ENCODE results near the gene KRT38. TPM values are rescaled to one million over a fixed set of nuclear protein-coding genes. Genes with fewer than 3 reads are reported as not detected.

KRT38 gene
- total and polyA plus RNA-seq, 4 donors = not detected

DNA sequence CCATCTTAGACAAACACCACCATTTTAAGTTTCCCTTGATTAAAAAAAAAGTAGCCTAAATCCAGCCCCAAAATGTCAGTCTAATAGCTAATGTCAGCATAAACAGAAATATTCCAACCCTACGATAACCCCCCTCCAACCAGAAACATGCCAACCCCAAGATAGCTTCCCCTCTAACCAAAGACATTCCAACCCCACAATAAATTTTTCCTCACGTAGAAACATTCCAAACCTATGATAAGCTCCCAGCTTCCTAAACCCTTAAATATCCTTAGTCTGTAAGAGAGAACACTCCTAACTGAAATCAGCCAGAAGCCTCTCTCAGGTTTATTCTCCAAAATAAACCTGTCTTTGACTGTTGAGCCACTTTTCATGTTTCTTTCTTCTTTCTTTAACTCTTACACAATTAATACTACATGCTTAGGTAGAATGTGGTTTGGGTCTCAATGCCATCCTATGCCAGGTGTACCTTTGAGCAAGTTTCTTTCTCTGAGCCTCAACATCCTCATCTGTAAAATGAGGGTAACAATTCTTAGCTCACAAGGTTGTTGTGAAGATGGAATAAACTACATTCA lies 10.5 kb upstream of the KRT38 start:
- Histone ChIP-seq H3K27me3 (ENCODE audit: control insufficient read depth in 4 of 4, insufficient read depth in 4 of 4, low read length in 3 of 4) (no peaks in the 10 kb centered on the region), H3K9ac (ENCODE audit: low read depth in 1 of 2, low read length in 2 of 2) (no peak overlapping the region), H3K4me1 (ENCODE audit: control insufficient read depth in 4 of 4, insufficient read depth in 4 of 4, low read length in 3 of 4) (no peaks in the 10 kb centered on the region), H3K36me3 (ENCODE audit: control insufficient read depth in 4 of 4, insufficient read depth in 3 of 4, low read depth in 1 of 4, low read length in 3 of 4) (no peaks in the 10 kb centered on the region), H3K27ac (ENCODE audit: low read depth in 1 of 2, low read length in 2 of 2) (no peak overlapping the region), H3K4me3 (ENCODE audit: low read depth in 1 of 3, low read length in 3 of 3) (no peak overlapping the region), H3K9me3 (ENCODE audit: control insufficient read depth in 4 of 4, low read length in 3 of 4) (no peaks in the 10 kb centered on the region)
- DNase-seq (ENCODE audit: low spot score) = no peak
- TF ChIP-seq TAF1 (conservative IDR thresholded peaks at IDR 0.05) (no peak), NR2F2 (IDR thresholded peaks at IDR 0.05) (no peak), SP1 (IDR thresholded peaks at IDR 0.05) (no peak), FOXA1 (IDR thresholded peaks at IDR 0.05) (no peak), EGR1 (IDR thresholded peaks at IDR 0.05; ENCODE audit: low read depth in 2 of 2) (no peak), GABPA (IDR thresholded peaks at IDR 0.05 in 1 of 2, conservative IDR thresholded peaks at IDR 0.05 in 1 of 2) (no peak), FOXA2 (IDR thresholded peaks at IDR 0.05) (no peak), RAD21 (IDR thresholded peaks at IDR 0.05) (no peak), HNF4G (IDR thresholded peaks at IDR 0.05) (no peak), YY1 (IDR thresholded peaks at IDR 0.05) (no peak), JUND (IDR thresholded peaks at IDR 0.05) (no peak), RXRA (IDR thresholded peaks at IDR 0.05) (no peak), HNF4A (conservative IDR thresholded peaks at IDR 0.05) (no peak)
- TF ChIP-seq, protein P1, sequence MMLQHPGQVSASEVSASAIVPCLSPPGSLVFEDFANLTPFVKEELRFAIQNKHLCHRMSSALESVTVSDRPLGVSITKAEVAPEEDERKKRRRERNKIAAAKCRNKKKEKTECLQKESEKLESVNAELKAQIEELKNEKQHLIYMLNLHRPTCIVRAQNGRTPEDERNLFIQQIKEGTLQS (IDR thresholded peaks at IDR 0.05) = no peak
- TF ChIP-seq, protein P2, sequence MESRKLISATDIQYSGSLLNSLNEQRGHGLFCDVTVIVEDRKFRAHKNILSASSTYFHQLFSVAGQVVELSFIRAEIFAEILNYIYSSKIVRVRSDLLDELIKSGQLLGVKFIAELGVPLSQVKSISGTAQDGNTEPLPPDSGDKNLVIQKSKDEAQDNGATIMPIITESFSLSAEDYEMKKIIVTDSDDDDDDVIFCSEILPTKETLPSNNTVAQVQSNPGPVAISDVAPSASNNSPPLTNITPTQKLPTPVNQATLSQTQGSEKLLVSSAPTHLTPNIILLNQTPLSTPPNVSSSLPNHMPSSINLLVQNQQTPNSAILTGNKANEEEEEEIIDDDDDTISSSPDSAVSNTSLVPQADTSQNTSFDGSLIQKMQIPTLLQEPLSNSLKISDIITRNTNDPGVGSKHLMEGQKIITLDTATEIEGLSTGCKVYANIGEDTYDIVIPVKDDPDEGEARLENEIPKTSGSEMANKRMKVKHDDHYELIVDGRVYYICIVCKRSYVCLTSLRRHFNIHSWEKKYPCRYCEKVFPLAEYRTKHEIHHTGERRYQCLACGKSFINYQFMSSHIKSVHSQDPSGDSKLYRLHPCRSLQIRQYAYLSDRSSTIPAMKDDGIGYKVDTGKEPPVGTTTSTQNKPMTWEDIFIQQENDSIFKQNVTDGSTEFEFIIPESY (IDR thresholded peaks at IDR 0.05) = no peak
- TF ChIP-seq, protein P3, sequence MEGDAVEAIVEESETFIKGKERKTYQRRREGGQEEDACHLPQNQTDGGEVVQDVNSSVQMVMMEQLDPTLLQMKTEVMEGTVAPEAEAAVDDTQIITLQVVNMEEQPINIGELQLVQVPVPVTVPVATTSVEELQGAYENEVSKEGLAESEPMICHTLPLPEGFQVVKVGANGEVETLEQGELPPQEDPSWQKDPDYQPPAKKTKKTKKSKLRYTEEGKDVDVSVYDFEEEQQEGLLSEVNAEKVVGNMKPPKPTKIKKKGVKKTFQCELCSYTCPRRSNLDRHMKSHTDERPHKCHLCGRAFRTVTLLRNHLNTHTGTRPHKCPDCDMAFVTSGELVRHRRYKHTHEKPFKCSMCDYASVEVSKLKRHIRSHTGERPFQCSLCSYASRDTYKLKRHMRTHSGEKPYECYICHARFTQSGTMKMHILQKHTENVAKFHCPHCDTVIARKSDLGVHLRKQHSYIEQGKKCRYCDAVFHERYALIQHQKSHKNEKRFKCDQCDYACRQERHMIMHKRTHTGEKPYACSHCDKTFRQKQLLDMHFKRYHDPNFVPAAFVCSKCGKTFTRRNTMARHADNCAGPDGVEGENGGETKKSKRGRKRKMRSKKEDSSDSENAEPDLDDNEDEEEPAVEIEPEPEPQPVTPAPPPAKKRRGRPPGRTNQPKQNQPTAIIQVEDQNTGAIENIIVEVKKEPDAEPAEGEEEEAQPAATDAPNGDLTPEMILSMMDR (IDR thresholded peaks at IDR 0.05; ENCODE audit: low read depth, low read length, missing input control) = no peak
- TF ChIP-seq, protein P4, sequence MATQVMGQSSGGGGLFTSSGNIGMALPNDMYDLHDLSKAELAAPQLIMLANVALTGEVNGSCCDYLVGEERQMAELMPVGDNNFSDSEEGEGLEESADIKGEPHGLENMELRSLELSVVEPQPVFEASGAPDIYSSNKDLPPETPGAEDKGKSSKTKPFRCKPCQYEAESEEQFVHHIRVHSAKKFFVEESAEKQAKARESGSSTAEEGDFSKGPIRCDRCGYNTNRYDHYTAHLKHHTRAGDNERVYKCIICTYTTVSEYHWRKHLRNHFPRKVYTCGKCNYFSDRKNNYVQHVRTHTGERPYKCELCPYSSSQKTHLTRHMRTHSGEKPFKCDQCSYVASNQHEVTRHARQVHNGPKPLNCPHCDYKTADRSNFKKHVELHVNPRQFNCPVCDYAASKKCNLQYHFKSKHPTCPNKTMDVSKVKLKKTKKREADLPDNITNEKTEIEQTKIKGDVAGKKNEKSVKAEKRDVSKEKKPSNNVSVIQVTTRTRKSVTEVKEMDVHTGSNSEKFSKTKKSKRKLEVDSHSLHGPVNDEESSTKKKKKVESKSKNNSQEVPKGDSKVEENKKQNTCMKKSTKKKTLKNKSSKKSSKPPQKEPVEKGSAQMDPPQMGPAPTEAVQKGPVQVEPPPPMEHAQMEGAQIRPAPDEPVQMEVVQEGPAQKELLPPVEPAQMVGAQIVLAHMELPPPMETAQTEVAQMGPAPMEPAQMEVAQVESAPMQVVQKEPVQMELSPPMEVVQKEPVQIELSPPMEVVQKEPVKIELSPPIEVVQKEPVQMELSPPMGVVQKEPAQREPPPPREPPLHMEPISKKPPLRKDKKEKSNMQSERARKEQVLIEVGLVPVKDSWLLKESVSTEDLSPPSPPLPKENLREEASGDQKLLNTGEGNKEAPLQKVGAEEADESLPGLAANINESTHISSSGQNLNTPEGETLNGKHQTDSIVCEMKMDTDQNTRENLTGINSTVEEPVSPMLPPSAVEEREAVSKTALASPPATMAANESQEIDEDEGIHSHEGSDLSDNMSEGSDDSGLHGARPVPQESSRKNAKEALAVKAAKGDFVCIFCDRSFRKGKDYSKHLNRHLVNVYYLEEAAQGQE (IDR thresholded peaks at IDR 0.05) = no peak
- TF ChIP-seq, protein P5, sequence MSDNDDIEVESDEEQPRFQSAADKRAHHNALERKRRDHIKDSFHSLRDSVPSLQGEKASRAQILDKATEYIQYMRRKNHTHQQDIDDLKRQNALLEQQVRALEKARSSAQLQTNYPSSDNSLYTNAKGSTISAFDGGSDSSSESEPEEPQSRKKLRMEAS (IDR thresholded peaks at IDR 0.05) = no peak
- 80% methylated on average over 2 of the region's 2 CpGs for WGBS
